ENCODE results near the gene ACVR1. TPM values are rescaled to one million over a fixed set of nuclear protein-coding genes. Genes with fewer than 3 reads are reported as not detected.

ACVR1 gene
- total and polyA plus RNA-seq, 2 of the 13 experiments (the other 11 are each of a cell fraction or from before 2014, with no cell fraction given), result 2.3 to 5.4 TPM

GRCh38 chr2:157840568-157841156 lies 35.5 kb downstream of the ACVR1 start (continued):
- TF ChIP-seq ZNF83 (CRISPR knock-in tag; IDR thresholded peaks at IDR 0.05; ENCODE audit: borderline replicate concordance) (no peak), ZMAT3 (CRISPR knock-in tag; conservative IDR thresholded peaks at IDR 0.05) (no peak), KDM2A (CRISPR knock-in tag; IDR thresholded peaks at IDR 0.05; ENCODE audit: borderline replicate concordance, low read depth) (peak; percentile 81), ZNF20 (CRISPR knock-in tag; IDR thresholded peaks at IDR 0.05) (no peak), ZSCAN22 (CRISPR knock-in tag; IDR thresholded peaks at IDR 0.05) (no peak), ZNF10 (CRISPR knock-in tag; IDR thresholded peaks at IDR 0.05; ENCODE audit: borderline replicate concordance, low read depth) (no peak), TSC22D2 (CRISPR knock-in tag; IDR thresholded peaks at IDR 0.05; ENCODE audit: borderline replicate concordance) (no peak), GLMP (CRISPR knock-in tag; IDR thresholded peaks at IDR 0.05; ENCODE audit: borderline replicate concordance) (no peak), NR2C2 (CRISPR knock-in tag; IDR thresholded peaks at IDR 0.05; ENCODE audit: borderline replicate concordance) (no peak), THRA (CRISPR knock-in tag; IDR thresholded peaks at IDR 0.05; ENCODE audit: borderline replicate concordance) (peak; percentile 68), RORA (CRISPR knock-in tag; IDR thresholded peaks at IDR 0.05) (no peak), AGO1 (IDR thresholded peaks at IDR 0.05; ENCODE audit: low read depth, low read length, poor library complexity, severe bottlenecking) (no peak), ZFP41 (CRISPR knock-in tag; IDR thresholded peaks at IDR 0.05; ENCODE audit: borderline replicate concordance) (no peak), RFXANK (CRISPR knock-in tag; IDR thresholded peaks at IDR 0.05) (no peak), FIP1L1 (IDR thresholded peaks at IDR 0.05; ENCODE audit: borderline replicate concordance, insufficient read depth, low read depth, low read length) (no peak), ZNF333 (CRISPR knock-in tag; IDR thresholded peaks at IDR 0.05; ENCODE audit: borderline replicate concordance) (peak; percentile 89; the same call in 1 of the 2 replicates), HNRNPLL (IDR thresholded peaks at IDR 0.05; ENCODE audit: low read depth, low read length, poor library complexity, severe bottlenecking) (no peak), ZHX2 (IDR thresholded peaks at IDR 0.05; ENCODE audit: low read depth) (peak; percentile 57; the same call in 1 of the 2 replicates), ZHX2 (CRISPR knock-in tag; IDR thresholded peaks at IDR 0.05; ENCODE audit: borderline replicate concordance) (no peak), STAG1 (CRISPR knock-in tag; IDR thresholded peaks at IDR 0.05) (no peak), SAP130 (CRISPR knock-in tag; IDR thresholded peaks at IDR 0.05; ENCODE audit: low read depth) (peak; percentile 86), JARID2 (CRISPR knock-in tag; IDR thresholded peaks at IDR 0.05; ENCODE audit: insufficient replicate concordance) (no peak), GTF2F1 (IDR thresholded peaks at IDR 0.05; ENCODE audit: low read length) (no peak)
